Suppressor macrophage treated with lipopolysaccharide for 4 hours (primary cell): ENCODE results near the gene NAV2.

ENCODE experiments used
- DNase-seq: peaks from one replicate; pipeline ENCODE4 v3.0.0-alpha.2; 2020

The NAV2 gene

DNA sequence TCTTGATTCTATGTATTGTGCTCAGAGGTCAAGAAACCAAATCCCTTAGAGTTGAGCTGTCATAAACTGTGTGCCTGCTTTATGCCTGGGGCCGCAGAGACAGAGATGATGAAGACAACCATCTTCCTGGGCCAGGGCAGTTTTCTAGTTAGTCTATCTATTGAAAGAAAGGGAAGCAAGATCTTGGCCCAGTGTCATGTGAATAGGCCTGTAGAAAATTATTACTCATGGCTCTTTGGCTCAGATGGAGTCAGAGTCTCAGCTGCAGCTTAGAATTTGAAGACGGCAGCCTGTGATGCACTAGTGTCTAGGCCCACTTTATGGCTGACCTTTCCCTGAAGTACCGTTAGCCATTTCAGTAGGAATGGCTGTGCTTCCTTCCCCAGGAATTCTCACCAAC lies 335.6 kb downstream of the NAV2 start:
- DNase-seq: peak; percentile 5

DNA sequence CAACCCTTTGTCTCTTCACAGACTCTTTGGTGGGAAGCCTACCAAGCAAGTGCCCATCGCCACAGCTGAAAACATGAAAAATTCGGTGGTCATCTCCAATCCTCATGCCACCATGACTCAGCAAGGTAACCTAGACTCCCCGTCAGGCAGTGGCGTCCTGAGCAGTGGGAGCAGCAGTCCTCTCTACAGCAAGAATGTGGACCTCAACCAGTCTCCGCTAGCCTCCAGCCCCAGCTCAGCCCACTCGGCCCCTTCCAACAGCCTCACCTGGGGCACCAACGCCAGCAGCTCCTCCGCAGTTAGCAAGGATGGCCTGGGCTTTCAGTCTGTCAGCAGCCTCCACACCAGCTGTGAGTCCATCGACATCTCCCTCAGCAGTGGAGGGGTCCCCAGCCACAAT lies 336.1 kb downstream of the NAV2 start:
- no peak for DNase-seq

DNA sequence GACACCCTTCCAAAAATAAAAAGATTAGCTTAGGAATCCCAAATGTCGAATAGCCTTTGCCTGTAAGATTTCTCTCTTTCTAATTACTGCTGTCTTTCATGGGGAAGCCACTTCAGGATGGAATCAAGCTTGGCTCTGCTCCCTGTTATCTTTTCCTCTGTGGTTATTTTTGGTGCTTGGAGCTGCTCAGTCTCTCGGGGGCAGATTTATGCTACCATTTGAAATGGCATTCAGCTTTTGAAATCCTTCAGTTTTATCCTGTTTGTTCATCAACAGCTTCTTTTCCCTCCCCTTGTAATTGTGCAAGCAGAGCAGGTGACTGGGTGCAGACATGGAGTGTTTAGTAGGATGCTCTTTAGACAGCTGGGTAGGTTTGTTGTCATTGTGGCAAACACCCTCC lies 336.6 kb downstream of the NAV2 start:
- DNase-seq: no peak

DNA sequence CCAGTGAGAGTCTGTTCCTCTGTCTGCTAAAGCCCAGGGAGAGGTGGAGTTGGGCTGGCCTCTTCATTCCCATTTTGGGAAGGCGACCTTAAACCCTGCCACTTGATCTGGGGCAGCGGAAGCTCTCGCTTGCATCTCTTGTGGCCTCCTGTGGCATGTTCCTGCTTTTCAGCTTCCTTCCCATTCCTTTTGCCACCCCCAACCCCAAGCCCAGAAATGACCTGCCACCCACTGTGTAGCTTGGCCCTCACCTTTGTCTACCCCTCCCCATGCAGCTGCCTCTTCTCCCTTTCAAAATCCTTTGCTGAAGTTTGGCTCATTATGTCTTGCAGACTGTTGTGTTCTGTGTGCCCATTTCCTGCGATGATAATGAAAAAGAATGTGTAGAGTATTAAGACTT lies 337.4 kb downstream of the NAV2 start:
- no peak for DNase-seq

DNA sequence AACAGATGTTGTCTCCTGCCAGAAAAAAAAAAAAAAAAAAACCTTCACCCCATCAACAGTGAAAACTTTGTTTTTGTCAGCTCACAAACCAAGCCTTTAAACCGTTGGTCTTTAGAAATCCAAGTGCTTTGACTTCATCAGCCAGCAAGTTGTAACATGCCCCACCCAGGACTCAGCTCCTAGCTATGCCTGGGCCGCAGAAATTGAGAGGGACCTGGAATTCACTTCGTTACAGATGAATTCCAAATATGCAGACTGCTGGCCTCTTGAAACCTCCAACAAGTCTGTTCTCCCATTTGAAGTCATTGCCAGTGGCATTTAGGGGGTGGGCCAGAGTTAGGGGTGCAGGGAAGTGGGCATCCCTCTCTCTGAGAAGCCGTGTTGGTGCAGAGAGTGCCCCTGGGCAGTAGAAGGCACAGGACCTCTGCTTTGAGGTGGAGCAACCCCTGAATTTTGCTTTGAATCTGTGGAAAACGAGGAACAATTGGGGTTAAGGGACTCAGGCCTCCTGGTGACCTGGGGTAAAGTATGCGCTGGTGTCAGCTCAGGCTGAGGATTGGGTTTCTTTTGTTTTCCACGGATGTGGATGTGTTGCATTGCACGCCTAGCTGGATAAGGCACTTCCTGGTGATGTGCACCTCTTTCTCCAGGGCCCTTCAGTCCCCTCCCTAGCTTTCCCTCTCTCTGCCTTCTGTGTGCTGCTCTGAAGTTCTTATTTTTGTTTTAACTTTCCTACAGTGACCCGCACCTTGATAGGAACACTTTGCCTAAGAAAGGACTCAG lies 338.1 kb downstream of the NAV2 start:
- DNase-seq: no peak

DNA sequence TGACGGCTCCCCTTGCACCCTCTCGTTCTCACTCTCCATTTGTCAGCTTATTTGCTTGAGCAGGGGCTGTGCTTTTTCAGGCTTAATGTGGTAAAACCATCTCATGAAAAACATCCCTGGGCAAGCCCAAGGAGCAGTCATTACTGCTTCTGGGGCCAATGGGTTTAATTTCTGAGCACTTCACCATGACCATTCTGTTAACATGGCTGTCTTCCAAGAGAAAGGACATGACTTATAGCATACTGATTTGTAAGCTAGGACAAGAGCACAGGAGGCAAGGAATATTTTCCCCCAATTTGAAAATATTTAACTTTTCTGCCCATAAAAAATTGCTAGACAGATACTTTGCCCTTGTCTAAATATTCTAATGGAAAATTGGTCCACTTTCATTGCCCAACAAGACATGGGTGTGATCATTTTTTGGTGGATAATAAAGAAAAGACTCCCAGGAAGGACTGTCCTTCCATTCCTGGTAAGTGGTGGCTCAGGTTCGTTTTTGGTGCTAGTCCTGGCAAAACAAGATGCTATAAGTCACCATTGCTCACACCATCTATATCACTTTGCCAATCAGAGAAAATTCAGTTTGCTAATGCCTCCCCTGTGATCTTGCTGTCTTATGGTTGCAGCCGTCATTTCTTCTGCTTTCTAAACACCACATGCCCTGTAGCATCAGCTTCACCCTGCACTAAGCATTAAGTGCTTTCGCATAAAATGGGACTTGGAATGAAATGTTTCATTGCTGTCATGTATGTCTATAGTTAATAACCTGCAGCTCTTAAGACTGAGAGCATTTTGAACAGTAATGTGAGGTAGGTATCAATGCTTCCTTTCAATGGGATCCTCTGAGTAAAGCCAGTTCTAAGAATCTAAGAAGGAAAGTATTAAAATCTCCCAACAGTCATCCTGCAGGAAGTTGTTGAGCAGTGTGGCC lies 339.1 kb downstream of the NAV2 start:
- DNase-seq: no peak

DNA sequence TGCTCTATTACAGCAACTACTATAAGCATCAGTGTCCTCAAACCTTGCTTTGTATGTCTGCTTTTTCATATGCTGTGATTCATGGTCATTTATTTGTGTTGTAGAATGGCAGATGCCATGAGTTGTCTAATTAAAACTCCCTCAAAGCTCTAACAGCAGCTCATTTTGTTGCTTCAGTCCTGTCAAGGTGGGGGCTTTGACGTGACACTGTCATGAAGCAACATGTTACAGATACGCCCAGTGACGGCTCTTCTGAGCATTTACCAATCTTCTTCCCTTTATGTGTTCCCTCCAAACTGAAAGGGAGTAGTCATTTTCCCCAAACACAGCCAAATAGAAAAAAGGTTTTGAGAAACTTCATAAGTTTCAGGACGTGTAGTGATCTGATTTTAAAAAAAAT lies 340.9 kb downstream of the NAV2 start:
- DNase-seq: no peak

DNA sequence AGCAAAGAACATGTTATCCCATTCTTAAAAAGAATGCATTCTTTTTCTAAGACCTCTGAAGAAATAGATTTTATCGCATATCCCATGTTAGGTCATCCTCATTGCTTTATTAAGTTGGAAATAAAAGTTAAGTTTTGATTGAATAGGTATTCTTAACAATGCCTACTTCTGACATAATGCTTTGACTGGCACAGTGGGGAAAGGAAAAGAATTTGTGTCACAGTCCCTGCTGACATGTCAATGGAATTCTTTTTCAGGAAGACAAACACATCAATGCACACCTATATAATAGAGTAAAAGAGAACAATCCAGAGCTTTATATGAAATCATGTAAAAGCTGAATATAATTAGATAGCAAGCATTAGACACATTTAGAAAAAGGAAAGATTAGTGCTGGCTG lies 341.9 kb downstream of the NAV2 start:
- DNase-seq: no peak

DNA sequence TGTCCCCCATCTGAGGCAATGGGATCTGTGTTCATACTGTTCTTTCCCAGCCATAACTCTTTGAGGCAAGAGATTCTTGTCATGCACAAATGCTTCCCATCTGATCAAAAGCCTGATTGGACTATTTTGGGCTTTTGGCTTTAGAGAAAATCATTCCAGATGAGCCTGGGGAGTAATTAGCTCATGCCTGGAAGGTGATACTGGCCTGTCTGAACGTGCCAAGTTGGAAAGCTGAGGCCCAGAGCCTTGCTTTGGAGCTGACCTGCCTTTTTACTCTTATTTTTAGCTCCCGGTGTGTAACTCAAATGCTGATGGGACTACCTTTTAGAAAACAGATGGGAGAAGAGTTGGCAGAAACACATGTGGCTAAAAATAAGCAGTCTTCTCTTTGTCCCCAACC lies 342.7 kb downstream of the NAV2 start:
- DNase-seq: no peak

DNA sequence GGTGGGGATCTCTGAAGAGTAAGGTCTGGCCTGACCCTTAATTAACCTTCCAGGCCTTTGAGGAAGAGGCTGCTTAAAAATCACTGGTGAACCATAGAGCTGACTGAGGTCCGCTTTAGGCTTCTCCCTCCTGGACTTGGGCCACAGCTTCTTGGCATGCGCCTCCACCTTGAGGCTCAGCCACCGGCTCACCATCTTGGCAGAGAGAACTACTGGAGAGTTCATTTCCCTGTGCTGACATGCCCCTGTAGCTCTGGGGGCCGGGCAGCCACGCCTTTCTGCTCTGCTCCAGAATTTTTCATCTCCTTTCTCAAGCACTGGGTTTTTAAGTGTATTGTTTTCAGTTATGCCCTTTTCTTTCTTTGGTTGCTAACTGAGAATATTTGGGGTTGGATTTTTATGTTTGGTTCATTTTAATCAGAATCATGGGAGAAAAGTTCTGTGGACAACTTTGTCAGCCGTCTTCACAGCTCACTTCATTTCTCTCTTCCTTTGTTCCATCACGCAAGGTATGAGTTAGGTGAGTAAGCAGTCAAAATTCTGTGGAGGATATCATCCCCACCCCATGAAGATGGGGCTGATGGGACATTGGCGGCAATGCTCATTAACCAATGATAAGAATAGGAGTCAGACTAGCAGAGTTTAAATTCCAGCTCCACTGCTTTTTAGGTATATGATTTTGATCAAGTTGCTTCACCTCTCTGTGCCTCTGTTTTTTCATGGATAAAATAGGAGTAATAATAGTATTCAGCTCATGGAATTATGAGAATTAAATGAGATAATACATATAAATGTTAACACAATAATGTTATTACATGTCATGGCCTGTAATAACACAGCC lies 343.7 kb downstream of the NAV2 start:
- DNase-seq: no peak

DNA sequence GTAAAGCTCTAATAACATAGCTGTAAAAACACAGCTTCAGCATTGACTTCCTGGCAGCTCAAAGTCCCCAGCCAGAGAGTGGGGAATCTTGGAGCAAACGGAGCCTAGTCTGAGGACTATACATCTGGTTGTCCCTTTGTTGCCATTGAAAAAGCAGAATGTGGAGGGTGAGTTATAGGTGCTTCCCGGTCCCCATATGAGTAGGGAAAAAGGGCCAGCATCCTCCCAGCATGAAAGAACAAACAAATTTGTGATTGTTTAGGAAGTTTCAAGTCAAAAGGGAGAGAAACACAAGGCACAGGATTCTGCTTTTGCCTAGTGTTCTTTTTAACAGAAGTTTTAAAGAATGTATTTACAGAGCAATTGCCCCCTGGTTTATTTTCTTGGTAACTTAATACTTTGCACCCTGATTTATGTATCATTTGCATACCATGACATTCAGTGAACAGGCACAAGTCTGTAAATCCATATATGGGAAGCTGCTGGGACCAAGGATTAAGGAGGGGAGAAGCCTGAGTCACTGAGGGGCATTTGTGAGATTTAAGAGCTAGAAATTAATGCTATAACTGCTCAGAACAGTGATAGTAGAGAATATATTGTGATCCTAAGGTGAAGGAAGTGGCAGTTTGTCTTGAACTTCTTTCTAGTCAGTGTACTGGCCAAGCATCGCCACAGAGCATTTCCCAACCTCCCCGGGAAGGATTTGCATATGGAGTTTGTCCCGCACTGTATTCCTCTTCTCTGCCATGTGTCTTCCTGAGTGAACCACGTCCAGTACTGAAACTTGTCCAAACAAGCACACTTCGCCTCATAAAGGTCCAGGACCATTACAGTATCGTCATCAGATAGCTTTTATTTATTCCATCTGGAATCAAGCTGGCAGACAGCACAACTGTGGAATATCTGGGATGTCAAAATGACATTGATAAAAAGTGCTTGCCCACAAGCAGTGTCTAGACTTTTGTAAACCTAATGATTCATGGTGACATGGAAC lies 344.6 kb downstream of the NAV2 start:
- no peak for DNase-seq

DNA sequence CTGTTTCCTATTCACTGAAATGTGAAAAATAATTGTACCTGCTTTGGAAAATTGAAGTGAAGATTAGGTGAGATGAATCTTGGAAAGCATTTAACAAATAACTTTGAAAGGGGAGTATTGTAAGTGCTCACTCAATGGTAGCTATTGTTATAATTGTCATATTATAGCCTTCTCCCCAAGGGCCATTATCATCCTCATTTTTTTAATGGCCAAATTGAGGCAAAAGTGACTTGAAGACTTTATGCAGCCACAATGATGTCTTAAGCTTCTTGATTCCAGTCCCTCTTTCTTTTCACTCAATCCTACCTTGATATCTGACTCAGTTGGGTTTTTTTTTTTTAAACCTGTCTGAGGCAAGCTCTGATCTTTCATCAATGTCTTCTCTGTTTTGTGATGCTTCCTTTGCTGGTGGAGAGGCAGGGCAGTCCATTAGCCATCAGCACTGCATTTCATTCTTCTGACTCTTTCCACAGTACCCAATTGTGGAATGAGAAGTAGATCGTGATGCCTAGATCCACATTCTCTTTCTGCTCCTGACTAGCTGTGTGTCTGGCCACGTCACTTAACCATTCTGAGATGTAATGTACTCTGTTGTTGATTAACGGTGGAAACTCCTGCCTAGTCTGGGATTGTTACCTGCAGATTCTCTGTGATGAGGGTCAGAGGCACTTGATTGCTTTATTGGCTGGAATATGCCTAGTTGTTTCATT lies 346.3 kb downstream of the NAV2 start:
- no peak for DNase-seq

DNA sequence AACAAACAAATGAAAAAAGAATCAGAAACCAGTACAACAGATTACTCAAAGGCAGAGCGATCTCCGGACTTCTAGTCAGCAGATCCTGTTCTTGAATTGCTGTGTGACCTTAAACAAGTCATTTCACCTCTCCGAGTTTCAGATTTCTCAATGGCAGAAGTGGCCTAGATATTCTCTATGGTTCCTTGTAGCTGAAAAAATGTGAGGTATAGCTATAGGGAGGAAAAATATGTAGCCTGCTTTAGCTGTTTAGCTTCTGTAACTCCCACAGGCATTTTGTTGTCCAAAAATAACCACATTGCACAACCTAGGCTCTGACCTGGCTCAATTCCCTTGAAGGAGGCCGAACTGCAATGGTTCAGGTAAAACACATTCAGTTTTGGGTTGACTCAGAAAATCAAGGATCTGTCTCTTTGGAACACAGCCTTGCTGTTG lies 347.0 kb downstream of the NAV2 start:
- no peak for DNase-seq

DNA sequence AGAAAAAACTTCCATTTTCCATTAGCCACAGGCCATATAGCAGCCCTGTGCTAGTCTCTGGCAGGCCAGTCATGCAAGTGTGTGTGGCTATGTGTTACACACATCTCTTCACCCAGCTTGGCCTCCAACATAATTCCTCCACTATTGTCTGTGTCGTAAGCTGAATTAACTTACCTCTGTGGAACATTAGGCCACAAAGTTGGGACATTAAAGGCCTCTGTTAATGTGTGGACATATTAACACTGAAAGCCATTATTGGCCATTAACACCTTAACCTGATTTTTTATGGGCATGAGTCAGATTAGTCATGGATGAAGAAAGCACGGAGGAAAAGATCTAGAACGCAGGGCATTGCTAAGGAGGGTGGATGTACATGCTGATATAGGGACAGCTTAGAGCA lies 347.5 kb downstream of the NAV2 start:
- no peak for DNase-seq

DNA sequence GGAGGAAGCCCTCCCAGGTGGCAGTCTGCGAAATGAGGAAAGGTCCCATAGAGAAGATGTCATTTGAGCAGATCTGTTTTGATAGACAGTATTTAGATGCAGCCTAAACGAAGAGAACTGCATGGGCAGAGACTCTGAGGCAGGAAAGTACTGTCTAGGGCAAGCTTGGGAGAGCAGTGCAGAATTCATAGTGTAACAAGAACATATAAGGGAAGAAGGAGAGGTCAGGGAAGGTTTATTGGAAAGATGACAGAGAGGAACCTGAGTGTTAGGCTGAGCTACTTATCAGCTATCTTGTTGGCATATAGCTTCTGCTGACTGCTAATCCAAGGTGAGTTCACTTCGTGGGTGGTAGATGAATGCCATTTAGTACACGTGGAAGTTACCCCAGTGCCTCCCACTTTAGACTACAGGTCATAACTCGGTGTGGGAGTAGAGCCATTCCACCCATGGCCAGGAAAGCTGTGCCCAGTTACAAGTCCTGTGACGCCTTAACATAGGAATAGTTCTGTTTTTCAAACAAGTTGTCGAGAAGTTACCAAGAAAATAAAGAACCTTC lies 348.1 kb downstream of the NAV2 start:
- no peak for DNase-seq

DNA sequence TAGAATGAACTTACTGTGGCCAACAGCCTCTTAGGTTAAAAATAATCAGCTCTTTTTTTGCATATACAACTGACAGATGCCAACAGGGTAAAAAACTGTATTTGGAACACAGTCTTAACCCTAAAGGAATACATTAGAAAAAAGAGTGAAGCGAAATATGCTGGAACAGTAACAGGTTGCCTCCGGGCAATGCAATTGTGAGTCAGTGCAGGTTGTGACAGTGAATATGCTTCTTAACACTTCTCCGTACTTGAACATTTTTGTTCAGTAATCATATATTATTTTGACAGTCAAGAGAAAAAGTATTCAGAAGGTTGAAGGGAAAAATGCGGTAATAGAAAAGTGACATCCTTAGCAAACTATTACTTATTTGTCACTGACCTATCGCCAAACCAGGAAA lies 349.1 kb downstream of the NAV2 start:
- DNase-seq: no peak

DNA sequence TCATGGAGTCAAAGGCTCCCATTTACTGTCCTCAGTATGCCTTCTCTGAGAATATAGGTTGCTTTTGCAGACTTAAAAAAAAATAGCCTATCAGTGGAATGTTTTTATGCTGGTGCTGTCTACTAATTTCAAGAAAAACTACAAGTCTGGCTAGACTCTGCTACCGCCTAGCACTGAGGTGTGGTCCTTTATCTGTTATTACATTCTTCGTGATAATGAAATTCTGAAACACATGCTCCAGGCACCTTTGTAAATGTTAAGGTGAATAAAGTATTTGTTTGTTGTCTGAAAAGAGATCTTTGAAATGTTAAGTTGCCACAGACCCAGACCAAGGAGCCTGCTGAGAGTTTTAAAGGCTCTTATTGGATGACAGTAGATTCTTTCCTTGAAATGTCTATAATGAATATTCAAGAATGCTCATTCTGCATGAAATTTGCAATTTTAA lies 352.3 kb downstream of the NAV2 start:
- no peak for DNase-seq

DNA sequence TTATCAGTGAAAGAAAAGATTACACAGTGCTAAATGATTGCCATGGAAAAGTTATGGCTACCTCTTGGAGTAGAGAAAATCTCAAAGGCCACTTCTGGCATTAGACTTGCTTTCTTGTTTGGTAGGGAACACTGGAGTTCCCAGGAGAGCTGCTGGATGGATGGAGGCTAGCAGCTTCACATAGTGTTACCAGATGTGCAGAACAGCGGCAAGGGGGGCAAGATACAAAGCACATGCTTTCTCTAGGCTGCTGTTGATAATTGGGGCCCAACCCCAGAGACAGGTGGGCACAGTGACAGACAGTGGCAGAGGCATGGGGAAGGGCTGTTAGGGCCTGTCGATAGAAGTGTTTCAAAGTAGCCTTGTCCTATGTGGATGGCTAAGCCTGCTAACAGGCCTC lies 352.8 kb downstream of the NAV2 start:
- DNase-seq: no peak

DNA sequence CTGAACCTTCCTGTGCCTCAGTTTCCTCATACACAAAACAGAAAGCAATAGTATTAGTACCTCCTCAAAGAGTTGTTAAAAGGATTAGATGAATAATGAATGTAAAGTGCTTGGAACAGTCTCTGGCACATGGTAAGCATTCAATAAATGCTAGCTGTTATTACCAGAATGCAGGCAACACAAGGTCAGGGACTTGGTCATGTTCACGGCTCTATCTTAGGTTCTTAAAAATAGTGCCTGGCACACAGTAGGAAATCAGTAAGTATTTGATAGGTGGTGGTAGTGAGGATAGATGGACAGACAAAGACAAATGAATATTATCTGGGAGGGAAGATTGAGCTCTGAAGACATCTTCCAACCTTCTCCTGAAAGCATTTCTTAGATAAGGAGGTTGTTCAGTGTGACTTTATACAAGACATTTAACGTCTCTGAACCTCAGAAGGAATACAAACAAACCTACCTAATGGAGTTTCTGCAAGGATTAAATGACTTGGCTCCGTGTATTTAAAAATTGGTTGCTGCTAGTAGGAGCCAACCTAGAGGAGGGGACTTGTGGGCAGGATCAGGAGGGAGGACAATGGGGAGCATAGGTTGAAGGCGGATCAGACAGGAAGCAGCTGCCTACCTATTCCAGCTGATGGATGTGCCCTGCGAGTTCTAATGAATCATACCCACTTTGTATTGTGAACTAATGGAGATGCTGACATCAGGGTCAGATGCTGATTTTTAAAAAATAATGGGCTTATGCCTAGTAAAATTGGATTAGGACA lies 353.6 kb downstream of the NAV2 start:
- DNase-seq: no peak

DNA sequence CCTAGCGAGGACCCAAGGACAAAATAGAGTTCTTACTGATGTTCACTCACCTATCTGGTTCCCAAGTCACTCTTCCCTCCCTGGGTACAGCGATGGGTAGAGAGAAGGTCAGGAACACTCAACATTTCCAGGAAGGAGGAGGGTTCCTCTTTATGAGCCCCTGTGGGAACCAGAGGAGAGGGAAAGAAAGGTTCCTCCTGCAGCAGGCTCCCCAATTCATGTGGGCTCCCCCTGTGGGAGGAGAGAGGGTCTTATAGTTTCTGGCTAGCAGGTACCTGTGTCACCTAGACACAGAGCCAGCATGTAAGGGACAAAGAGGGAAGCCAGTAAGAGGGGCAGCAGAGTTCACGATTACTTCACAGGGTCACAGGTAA lies 354.1 kb downstream of the NAV2 start:
- no peak for DNase-seq
